SK-N-SH (cell line): ENCODE results near the gene TRIM46. TPM values are rescaled to one million over a fixed set of nuclear protein-coding genes. Genes with fewer than 3 reads are reported as not detected.

Experiments used
- CTCF ChIA-PET: fragments of 300-600, 350-600 bp; formaldehyde crosslinking; extraction: SDS; loops from one replicate; lab custom pipeline; 2021; lab: Yijun Ruan, JAX
- POLR2A ChIA-PET: fragments of 350-600 bp; sonication (Branson Sonifier 250); formaldehyde crosslinking; extraction: SDS; loops from one replicate; lab custom pipeline; 2020; ENCODE audit warnings: antibody characterized with exemption, inconsistent platforms; lab: Yijun Ruan, JAX
- DNase-seq: peaks from one replicate; pipeline ENCODE4 v3.0.0; 2012
- H2AFZ ChIP-seq: fragments of 200-600 bp; sonication (generic); 2 replicates; pipeline ENCODE4 v1.8.1; 2016; ENCODE audit warnings: antibody characterized with exemption, mild to moderate bottlenecking, low read depth
- H3F3A ChIP-seq: fragments of 200-600 bp; sonication (generic); replicated peaks from 2 replicates; pipeline ENCODE3; 2016; ENCODE audit warnings: antibody characterized with exemption, mild to moderate bottlenecking; ENCODE audit not compliant: insufficient read depth
- H3K27ac ChIP-seq, 2 experiments: fragments of 200-500 bp in 1 of 2; fragments of 200-600 bp in 1 of 2; sonication (Bioruptor generic) in 1 of 2; sonication (generic), shearing (Covaris generic) in 1 of 2; 2 replicates each; pipeline versions ENCODE4 v1.5.1 to v1.6.1; 2014 to 2016; ENCODE audit warnings: low read depth in 2 of 2, inconsistent platforms in 1 of 2, low read length in 1 of 2, mild to moderate bottlenecking in 1 of 2, mixed read lengths in 1 of 2
- H3K27me3 ChIP-seq: fragments of 200-600 bp; sonication (generic), shearing (Covaris generic); 2 replicates; pipeline ENCODE4 v1.6.1; 2016; ENCODE audit warnings: mixed run types; ENCODE audit not compliant: insufficient read depth
- H3K36me3 ChIP-seq, 2 experiments: fragments of 200-500 bp in 1 of 2; fragments of 200-600 bp in 1 of 2; sonication (Bioruptor generic) in 1 of 2; sonication (generic) in 1 of 2; replicated peaks in 1 of 2; 2 replicates each; pipeline versions ENCODE3 to v1.5.1; 2014 to 2016; ENCODE audit warnings: low read length in 1 of 2, mild to moderate bottlenecking in 1 of 2; ENCODE audit not compliant: insufficient read depth in 2 of 2, control insufficient read depth in 1 of 2
- H3K4me1 ChIP-seq, 2 experiments: fragments of 200-500 bp in 1 of 2; fragments of 200-600 bp in 1 of 2; sonication (Bioruptor generic) in 1 of 2; sonication (generic), shearing (Covaris generic) in 1 of 2; 2 replicates each; pipeline versions ENCODE4 v1.5.1 to v1.6.1; 2014 to 2016; ENCODE audit warnings: low read depth in 1 of 2, low read length in 1 of 2, mixed run types in 1 of 2; ENCODE audit not compliant: insufficient read depth in 2 of 2, control insufficient read depth in 1 of 2
- H3K4me2 ChIP-seq: fragments of 200-600 bp; sonication (generic), shearing (Covaris generic); 2 replicates; pipeline ENCODE4 v1.6.1; 2017; ENCODE audit warnings: mixed run types
- H3K4me3 ChIP-seq, 2 experiments: fragments of 200-500 bp in 1 of 2; fragments of 200-600 bp in 1 of 2; sonication (Bioruptor generic) in 1 of 2; sonication (generic), shearing (Covaris generic) in 1 of 2; 2 replicates each; pipeline versions ENCODE4 v1.5.1 to v1.8.1; 2014 to 2016; ENCODE audit warnings: low read depth in 2 of 2, inconsistent platforms in 1 of 2, low read length in 1 of 2, mild to moderate bottlenecking in 1 of 2, mixed read lengths in 1 of 2, moderate library complexity in 1 of 2
- H3K79me2 ChIP-seq: fragments of 200-600 bp; sonication (generic); 2 replicates; pipeline ENCODE4 v1.8.1; 2017; ENCODE audit warnings: mild to moderate bottlenecking; ENCODE audit not compliant: insufficient read depth
- H3K9ac ChIP-seq: fragments of 200-600 bp; sonication (generic); 2 replicates; pipeline ENCODE4 v1.6.1; 2017; ENCODE audit warnings: mixed run types
- H3K9me2 ChIP-seq: fragments of 200-600 bp; sonication (generic); 2 replicates; pipeline ENCODE4 v1.6.1; 2017; ENCODE audit warnings: mixed run types
- H3K9me3 ChIP-seq: fragments of 200-600 bp; sonication (generic); 2 replicates; pipeline ENCODE4 v1.6.1; 2017; ENCODE audit warnings: mixed run types, mild to moderate bottlenecking, moderate library complexity
- H4K20me1 ChIP-seq: fragments of 200-600 bp; sonication (generic); 2 replicates; pipeline ENCODE4 v1.6.1; 2017; ENCODE audit warnings: mild to moderate bottlenecking, mixed run types; ENCODE audit not compliant: insufficient read depth
- CHD2 ChIP-seq: fragments of 150-350 bp; IDR thresholded peaks from 2 replicates; pipeline ENCODE4 v1.6.1; 2018; ENCODE audit warnings: low read length; ENCODE audit not compliant: partially characterized antibody
- CTCF ChIP-seq: fragments of 200-600 bp; sonication (generic); IDR thresholded peaks from 2 replicates; pipeline ENCODE4 v1.6.1; 2017; ENCODE audit warnings: antibody characterized with exemption, mild to moderate bottlenecking, moderate library complexity
- ELF1 ChIP-seq: IDR thresholded peaks from 2 replicates; pipeline ENCODE4 v1.4.0; 2012
- EP300 ChIP-seq, 2 experiments: IDR thresholded peaks; 2 replicates each; pipeline versions ENCODE4 v1.4.0 to v1.6.1; 2012; ENCODE audit warnings: borderline replicate concordance in 1 of 2, low read depth in 1 of 2, low read length in 1 of 2
- EZH2phosphoT487 ChIP-seq: fragments of 200-600 bp; sonication (generic); IDR thresholded peaks from 2 replicates; pipeline ENCODE4 v1.6.1; 2017; ENCODE audit warnings: low read depth, mixed run types, mild to moderate bottlenecking, antibody characterized with exemption, moderate library complexity, borderline replicate concordance
- MAX ChIP-seq: IDR thresholded peaks from 2 replicates; pipeline ENCODE4 v1.4.0; 2012; ENCODE audit warnings: low read depth
- MEF2A ChIP-seq: IDR thresholded peaks from 2 replicates; pipeline ENCODE4 v1.4.0; 2012; ENCODE audit warnings: low read depth, borderline replicate concordance
- NFIC ChIP-seq: IDR thresholded peaks from 2 replicates; pipeline ENCODE4 v1.4.0; 2012; ENCODE audit warnings: borderline replicate concordance
- RAD21 ChIP-seq: IDR thresholded peaks from 2 replicates; pipeline ENCODE4 v1.6.1; 2012; ENCODE audit warnings: mild to moderate bottlenecking, low read length
- RCOR1 ChIP-seq: fragments of 150-350 bp; IDR thresholded peaks from 2 replicates; pipeline ENCODE4 v1.6.1; 2017; ENCODE audit warnings: antibody characterized with exemption, low read length
- RFX5 ChIP-seq: IDR thresholded peaks from 2 replicates; pipeline ENCODE4 v1.6.1; 2012; ENCODE audit warnings: mild to moderate bottlenecking, improper control_type of control experiment, low read length
- RXRA ChIP-seq: IDR thresholded peaks from 2 replicates; pipeline ENCODE4 v1.4.0; 2012; ENCODE audit warnings: low read depth, mild to moderate bottlenecking, borderline replicate concordance
- SIN3A ChIP-seq: IDR thresholded peaks from 2 replicates; pipeline ENCODE4 v1.6.1; 2012; ENCODE audit warnings: low read depth, mild to moderate bottlenecking, low read length, moderate library complexity, borderline replicate concordance
- TCF12 ChIP-seq: IDR thresholded peaks from 2 replicates; pipeline ENCODE4 v1.4.0; 2012
- YY1 ChIP-seq: IDR thresholded peaks from 2 replicates; pipeline ENCODE4 v1.4.0; 2012; ENCODE audit warnings: low read depth, mild to moderate bottlenecking
- ZBTB33 ChIP-seq: IDR thresholded peaks from 2 replicates; pipeline ENCODE4 v1.4.0; 2012; ENCODE audit warnings: low read depth, borderline replicate concordance
- WGBS: methylation state at CpG from one replicate; pipeline ENCODE4 v1.1.6; 2017; ENCODE audit warnings: low lambda C conversion rate; 5-methylcytosine and 5-hydroxymethylcytosine counted together
- polyA plus RNA-seq, 3 experiments: library from polyadenylated mRNA; depleted of rRNA; stranded (reverse); fragments of >200 nt; gene quantifications; 2 replicates each; pipeline ENCODE4 v1.2.3, GENCODE V29; 2012
- TF ChIP-seq, protein P1 (sequence below): IDR thresholded peaks from 2 replicates; pipeline ENCODE4 v1.4.0; 2012; ENCODE audit warnings: low read depth, borderline replicate concordance

The TRIM46 gene
- polyA plus RNA-seq, 1 of the 3 experiments (the other 2 are of a cell fraction) = 12.7 TPM

- no peak for TF ChIP-seq CTCF
- no peak for TF ChIP-seq TCF12
- TF ChIP-seq EZH2phosphoT487 = no peak
- no peak for TF ChIP-seq MAX
- no peak for TF ChIP-seq RXRA
Measured at GRCh38 chr1:155136748-155137147, 36.9 kb upstream of the TRIM46 start (continued).

GRCh38 chr1:155137154-155137949, 36.3 kb upstream of the TRIM46 start:
- Histone ChIP-seq H3K9me3 (no peaks in the 10 kb centered on the region), H3K36me3 (peaks cover 17 to 26% of the 10 kb centered on the region in 2 experiments), H4K20me1 (no peaks in the 10 kb centered on the region), H3K27me3 (no peaks in the 10 kb centered on the region; the same call in 1 of the 2 replicates)
- WGBS = 82% methylated on average over 4 of the region's 6 CpGs
- no peak for TF ChIP-seq EP300 (IDR thresholded peaks at IDR 0.05; ENCODE audit: borderline replicate concordance in 1 of 2, low read depth in 1 of 2, low read length in 1 of 2)
- TF ChIP-seq YY1 = no peak
- TF ChIP-seq, all 33 proteins: peak for 0
- Histone ChIP-seq H3K79me2 (peaks cover 42% of the 10 kb centered on the region), H2AFZ (peak overlapping the region; percentile 81; the same call in 1 of the 2 replicates), H3F3A (peaks cover 29% of the 10 kb centered on the region), H3K4me3 (peak overlapping the region; percentile 72 to 73), H3K9ac (peak overlapping the region; percentile 89; the same call in 1 of the 2 replicates), H3K27ac (peak overlapping the region in 1 of 2 experiments; percentile 74; a peak in 3 of 4 replicates), H3K9me2 (no peaks in the 10 kb centered on the region), H3K4me2 (peak overlapping the region; percentile 91), H3K4me1 (peaks cover 6 to 36% of the 10 kb centered on the region in 2 experiments; a peak in 3 of 4 replicates)
- DNase-seq = no peak
- CTCF ChIA-PET = interaction anchor here (0.8 to 5.6 kb wide), 9 partner anchors 9 to 76 kb away, joined by 3 to 43 read pairs (median 5); partner anchors contain the start of gene KRTCAP2
- POLR2A ChIA-PET = no interaction called here

- 2% methylated on average over 28 of the region's 42 CpGs for WGBS
- Histone ChIP-seq H3K4me2 (peak within 1 kb of the TSS; percentile 95), H3K4me3 (peak within 1 kb of the TSS; percentile 79 to 93), H3K9ac (peak within 1 kb of the TSS; percentile 72), H3K27me3 (no peaks in the 10 kb centered on the region; the same call in 1 of the 2 replicates), H3K9me2 (no peaks in the 10 kb centered on the region), H3K4me1 (peaks cover 6 to 24% of the 10 kb centered on the region in 2 experiments; a peak in 3 of 4 replicates), H3F3A (peaks cover 20% of the 10 kb centered on the region), H2AFZ (peak within 1 kb of the TSS; percentile 99), H3K9me3 (no peaks in the 10 kb centered on the region), H4K20me1 (no peaks in the 10 kb centered on the region), H3K27ac (peak within 1 kb of the TSS; percentile 72 to 88), H3K36me3 (peaks cover 11 to 12% of the 10 kb centered on the region in 2 experiments), H3K79me2 (peaks cover 42% of the 10 kb centered on the region)
- peak; percentile 89 for DNase-seq
- ChIA-PET POLR2A (interaction anchor here (1.1 kb wide), 1 partner anchor 33 kb away, joined by 4 read pairs; the partner anchor contains the start of genes KRTCAP2 and TRIM46), CTCF (interaction anchor here (1.1 to 1.5 kb wide), 5 partner anchors 27 to 55 kb away, joined by 3 to 10 read pairs (median 3); partner anchors contain the start of gene KRTCAP2)
- TF ChIP-seq RAD21 (no peak), YY1 (no peak; the same call in 1 of the 2 replicates), MAX (peak; percentile 53; the same call in 1 of the 2 replicates), ZBTB33 (no peak), NFIC (no peak), ELF1 (peak; percentile 71), MEF2A (no peak), SIN3A (peak; percentile 15; the same call in 1 of the 2 replicates), RFX5 (no peak), CHD2 (no peak), TCF12 (no peak), RCOR1 (no peak)
- TF ChIP-seq, protein P1, sequence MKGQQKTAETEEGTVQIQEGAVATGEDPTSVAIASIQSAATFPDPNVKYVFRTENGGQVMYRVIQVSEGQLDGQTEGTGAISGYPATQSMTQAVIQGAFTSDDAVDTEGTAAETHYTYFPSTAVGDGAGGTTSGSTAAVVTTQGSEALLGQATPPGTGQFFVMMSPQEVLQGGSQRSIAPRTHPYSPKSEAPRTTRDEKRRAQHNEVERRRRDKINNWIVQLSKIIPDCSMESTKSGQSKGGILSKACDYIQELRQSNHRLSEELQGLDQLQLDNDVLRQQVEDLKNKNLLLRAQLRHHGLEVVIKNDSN = 0 out of 2 replicates have a peak, but pooled peaks have one; percentile 2
Measured at GRCh38 chr1:155139895-155140629, 33.6 kb upstream of the TRIM46 start, which contains the start of gene DPM3. TSS of gene DPM3 (minus strand) at chr1:155140531. CDS start at chr1:155140240, 291 bp downstream.
